HepG2 (cell line): Measurements from ENCODE around the gene WDR91. TPM values are rescaled to one million over a fixed set of nuclear protein-coding genes. Genes with fewer than 3 reads are reported as not detected.

Experiments
- FOSL1 ChIP-seq: sonication (generic); formaldehyde crosslinking; IDR thresholded peaks from 2 replicates; pipeline ENCODE4 v1.9.0; 2021; ENCODE audit warnings: missing genetic modification reagents, borderline replicate concordance
- GZF1 ChIP-seq: sonication (generic); formaldehyde crosslinking; IDR thresholded peaks from 2 replicates; pipeline ENCODE4 v1.5.1; 2020; ENCODE audit warnings: mild to moderate bottlenecking, missing genetic modification reagents
- JUND ChIP-seq: sonication (generic); formaldehyde crosslinking; IDR thresholded peaks from 2 replicates; pipeline ENCODE4 v1.8.0; 2022; ENCODE audit warnings: mild to moderate bottlenecking, missing genetic modification reagents
- KDM2A ChIP-seq: sonication (generic); formaldehyde crosslinking; IDR thresholded peaks from 2 replicates; pipeline ENCODE4 v1.4.0; 2020; ENCODE audit warnings: low read depth, missing genetic modification reagents, borderline replicate concordance
- MBD4 ChIP-seq: IDR thresholded peaks from 2 replicates; pipeline ENCODE4 v1.6.1; 2012; ENCODE audit warnings: low read length, inconsistent platforms, borderline replicate concordance
- NCOR1 ChIP-seq: fragments of 200-600 bp; sonication (generic); IDR thresholded peaks from 2 replicates; pipeline ENCODE4 v1.7.0; 2017; ENCODE audit warnings: antibody characterized with exemption, low read length, borderline replicate concordance
- NFE2 ChIP-seq: sonication (generic); formaldehyde crosslinking; IDR thresholded peaks from 2 replicates; pipeline ENCODE4 v1.4.0; 2020; ENCODE audit warnings: missing genetic modification reagents
- SIN3B ChIP-seq: fragments of 150-350 bp; IDR thresholded peaks from 2 replicates; pipeline ENCODE4 v1.6.1; 2014; ENCODE audit warnings: low read length
- SKIL ChIP-seq: sonication (generic); formaldehyde crosslinking; IDR thresholded peaks from 2 replicates; pipeline ENCODE4 v1.8.0; 2022; ENCODE audit warnings: missing genetic modification reagents, mild to moderate bottlenecking, moderate library complexity, borderline replicate concordance
- ZBTB42 ChIP-seq: sonication (generic); formaldehyde crosslinking; IDR thresholded peaks from 2 replicates; pipeline ENCODE4 v1.5.0; 2020; ENCODE audit warnings: mild to moderate bottlenecking, missing genetic modification reagents
- ZFP36 ChIP-seq: fragments of 150-350 bp; IDR thresholded peaks from 2 replicates; pipeline ENCODE4 v1.6.1; 2018; ENCODE audit warnings: borderline replicate concordance, low read length, low read depth; ENCODE audit not compliant: partially characterized antibody
- ZFX ChIP-seq: sonication (generic); formaldehyde crosslinking; IDR thresholded peaks from 2 replicates; pipeline ENCODE4 v1.4.0; 2020; ENCODE audit warnings: mild to moderate bottlenecking, low read depth, missing genetic modification reagents, moderate library complexity
- ZMAT3 ChIP-seq: sonication (generic); formaldehyde crosslinking; conservative IDR thresholded peaks from 2 replicates; pipeline ENCODE4 v1.7.0; 2021; ENCODE audit warnings: missing genetic modification reagents
- ZNF510 ChIP-seq: sonication (generic); formaldehyde crosslinking; IDR thresholded peaks from 2 replicates; pipeline ENCODE4 v1.4.0; 2020; ENCODE audit warnings: low read depth, mild to moderate bottlenecking, missing genetic modification reagents
- ZNF530 ChIP-seq: sonication (generic); formaldehyde crosslinking; IDR thresholded peaks from 2 replicates; pipeline ENCODE4 v1.5.0; 2020; ENCODE audit warnings: low read depth, mild to moderate bottlenecking, missing genetic modification reagents
- ZNF614 ChIP-seq: IDR thresholded peaks from 2 replicates; pipeline ENCODE4 v1.6.1; 2018; ENCODE audit warnings: missing biosample characterization, missing genetic modification reagents, inconsistent platforms, borderline replicate concordance
- ZNF772 ChIP-seq: sonication (generic); formaldehyde crosslinking; IDR thresholded peaks from 2 replicates; pipeline ENCODE4 v1.5.0; 2020; ENCODE audit warnings: mild to moderate bottlenecking, missing genetic modification reagents
- ZNF781 ChIP-seq: sonication (generic); formaldehyde crosslinking; IDR thresholded peaks from 2 replicates; pipeline ENCODE4 v1.5.1; 2020; ENCODE audit warnings: borderline replicate concordance, mild to moderate bottlenecking, missing genetic modification reagents; ENCODE audit errors: not compliant biosample characterization
- ZNF782 ChIP-seq: sonication (generic); formaldehyde crosslinking; IDR thresholded peaks from 2 replicates; pipeline ENCODE4 v1.4.0; 2020; ENCODE audit warnings: missing genetic modification reagents, mild to moderate bottlenecking, borderline replicate concordance
- ZSCAN30 ChIP-seq: sonication (generic); formaldehyde crosslinking; IDR thresholded peaks from 2 replicates; pipeline ENCODE4 v1.5.0; 2020; ENCODE audit warnings: mild to moderate bottlenecking, missing genetic modification reagents
- polyA plus RNA-seq, 8 experiments: library from polyadenylated mRNA; depleted of rRNA in 3 of 8; stranded (reverse) in 7 of 8; unstranded in 1 of 8; fragments of >200 nt; fragmentation: Illumina TruSeq in 4 of 8; extraction: Trizol in 4 of 8; gene quantifications; 2 replicates each; pipeline versions ENCODE4 v1.2.1 to v1.2.3, GENCODE V29; 2011 to 2016; ENCODE audit warnings: low read depth in 4 of 8, missing spikeins in 1 of 8, mixed read lengths in 1 of 8; ENCODE audit not compliant: insufficient read depth in 1 of 8
- total RNA-seq, 5 experiments: library from RNA; depleted of rRNA; stranded (reverse); fragments of >200 nt; fragmentation: Illumina TruSeq; extraction: Trizol; gene quantifications; 2 replicates each; pipeline ENCODE4 v1.2.3, GENCODE V29; 2016; ENCODE audit warnings: low read depth in 1 of 5
- TF ChIP-seq, protein P1 (sequence below): sonication (generic); formaldehyde crosslinking; IDR thresholded peaks from 2 replicates; pipeline ENCODE4 v1.4.0; 2020; ENCODE audit warnings: missing genetic modification reagents
- TF ChIP-seq, protein P2 (sequence below): sonication (generic); formaldehyde crosslinking; IDR thresholded peaks from 2 replicates; pipeline ENCODE4 v1.9.0; 2021; ENCODE audit warnings: missing genetic modification reagents, borderline replicate concordance

Gene WDR91
- total and polyA plus RNA-seq, 2 of the 13 experiments (the other 11 are each of a cell fraction or from before 2014, with no cell fraction given): 11.6 to 12.1 TPM

DNA sequence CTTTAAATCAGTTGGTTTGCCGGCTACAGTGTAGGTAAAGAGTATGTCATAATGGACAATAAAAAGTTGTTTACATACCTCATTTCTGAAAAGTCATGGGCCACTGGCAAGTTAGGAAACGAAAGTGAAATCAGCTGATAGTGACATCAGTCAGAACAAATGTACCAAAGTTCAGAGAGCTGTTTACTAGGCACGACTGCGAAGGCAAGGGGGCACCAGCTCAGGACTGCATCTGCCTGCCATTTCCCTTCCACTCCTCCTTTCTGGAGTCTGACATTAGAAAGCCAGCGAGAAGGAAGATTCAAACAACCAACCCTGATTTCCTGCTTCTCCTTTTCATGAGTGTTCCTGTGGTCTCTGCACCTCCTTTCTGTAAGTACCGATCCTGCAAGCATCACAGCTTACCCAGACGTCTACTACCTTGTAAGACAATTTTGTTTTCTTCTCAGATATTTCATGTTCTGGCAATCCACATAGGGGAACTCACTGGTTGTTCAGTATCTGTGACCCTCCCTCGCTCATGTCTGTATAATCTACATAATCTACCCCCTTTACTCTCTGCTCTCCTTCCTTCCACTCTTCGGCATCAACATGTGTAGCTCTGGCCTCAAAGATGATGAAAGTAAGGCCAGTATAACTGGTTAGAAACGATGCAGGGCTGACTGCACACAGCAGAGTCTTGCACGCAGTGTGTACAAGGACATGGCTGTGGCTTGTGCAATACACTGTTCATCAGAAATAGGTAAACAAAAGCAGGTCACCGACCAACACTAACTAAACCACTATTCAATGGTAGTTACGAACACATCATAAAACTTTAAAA lies 63.2 kb downstream of the WDR91 start, which contains the start of gene TMEM140 (continued):
- TF ChIP-seq, protein P1, sequence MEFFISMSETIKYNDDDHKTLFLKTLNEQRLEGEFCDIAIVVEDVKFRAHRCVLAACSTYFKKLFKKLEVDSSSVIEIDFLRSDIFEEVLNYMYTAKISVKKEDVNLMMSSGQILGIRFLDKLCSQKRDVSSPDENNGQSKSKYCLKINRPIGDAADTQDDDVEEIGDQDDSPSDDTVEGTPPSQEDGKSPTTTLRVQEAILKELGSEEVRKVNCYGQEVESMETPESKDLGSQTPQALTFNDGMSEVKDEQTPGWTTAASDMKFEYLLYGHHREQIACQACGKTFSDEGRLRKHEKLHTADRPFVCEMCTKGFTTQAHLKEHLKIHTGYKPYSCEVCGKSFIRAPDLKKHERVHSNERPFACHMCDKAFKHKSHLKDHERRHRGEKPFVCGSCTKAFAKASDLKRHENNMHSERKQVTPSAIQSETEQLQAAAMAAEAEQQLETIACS: no peak
- TF ChIP-seq ZBTB42 (CRISPR knock-in tag): no peak
- peak; percentile 43; the same call in 1 of the 2 replicates for TF ChIP-seq ZNF614 (CRISPR knock-in tag)
- TF ChIP-seq ZSCAN30: no peak
- no peak for TF ChIP-seq SIN3B
- TF ChIP-seq NFE2 (CRISPR knock-in tag): no peak
- TF ChIP-seq ZMAT3 (CRISPR knock-in tag): no peak; the same call in 1 of the 2 replicates
- peak; percentile 36; the same call in 1 of the 2 replicates for TF ChIP-seq SKIL (CRISPR knock-in tag)
- 0 out of 2 replicates have a peak, but pooled peaks have one; percentile 41 for TF ChIP-seq ZNF772 (CRISPR knock-in tag)
- TF ChIP-seq, protein P2, sequence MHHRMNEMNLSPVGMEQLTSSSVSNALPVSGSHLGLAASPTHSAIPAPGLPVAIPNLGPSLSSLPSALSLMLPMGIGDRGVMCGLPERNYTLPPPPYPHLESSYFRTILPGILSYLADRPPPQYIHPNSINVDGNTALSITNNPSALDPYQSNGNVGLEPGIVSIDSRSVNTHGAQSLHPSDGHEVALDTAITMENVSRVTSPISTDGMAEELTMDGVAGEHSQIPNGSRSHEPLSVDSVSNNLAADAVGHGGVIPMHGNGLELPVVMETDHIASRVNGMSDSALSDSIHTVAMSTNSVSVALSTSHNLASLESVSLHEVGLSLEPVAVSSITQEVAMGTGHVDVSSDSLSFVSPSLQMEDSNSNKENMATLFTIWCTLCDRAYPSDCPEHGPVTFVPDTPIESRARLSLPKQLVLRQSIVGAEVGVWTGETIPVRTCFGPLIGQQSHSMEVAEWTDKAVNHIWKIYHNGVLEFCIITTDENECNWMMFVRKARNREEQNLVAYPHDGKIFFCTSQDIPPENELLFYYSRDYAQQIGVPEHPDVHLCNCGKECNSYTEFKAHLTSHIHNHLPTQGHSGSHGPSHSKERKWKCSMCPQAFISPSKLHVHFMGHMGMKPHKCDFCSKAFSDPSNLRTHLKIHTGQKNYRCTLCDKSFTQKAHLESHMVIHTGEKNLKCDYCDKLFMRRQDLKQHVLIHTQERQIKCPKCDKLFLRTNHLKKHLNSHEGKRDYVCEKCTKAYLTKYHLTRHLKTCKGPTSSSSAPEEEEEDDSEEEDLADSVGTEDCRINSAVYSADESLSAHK (CRISPR knock-in tag): no peak
- TF ChIP-seq MBD4: no peak; the same call in 1 of the 2 replicates
- no peak for TF ChIP-seq FOSL1 (CRISPR knock-in tag)
- no peak for TF ChIP-seq ZFP36
- no peak for TF ChIP-seq ZNF782 (CRISPR knock-in tag)
- TF ChIP-seq GZF1 (CRISPR knock-in tag): 0 out of 2 replicates have a peak, but pooled peaks have one; percentile 21
- no peak for TF ChIP-seq ZNF510
- peak; percentile 33; the same call in 1 of the 2 replicates for TF ChIP-seq NCOR1
- no peak for TF ChIP-seq ZNF530 (CRISPR knock-in tag)
- no peak for TF ChIP-seq ZNF781
- no peak for TF ChIP-seq KDM2A (CRISPR knock-in tag)
- TF ChIP-seq ZFX (CRISPR knock-in tag): peak; percentile 49; the same call in 1 of the 2 replicates
- peak; percentile 96 for TF ChIP-seq JUND
